K562 (cell line): Measurements from ENCODE around the gene CCDC90B.

Source experiments
- HDAC1 ChIP-seq, 2 experiments: fragments of 450-650 bp; IDR thresholded peaks; 2 replicates each; pipeline ENCODE4 v1.6.1; 2016 to 2017; ENCODE audit warnings: inconsistent platforms in 1 of 2, mild to moderate bottlenecking in 1 of 2, moderate library complexity in 1 of 2
- JUNB ChIP-seq: fragments of 450-650 bp; formaldehyde crosslinking; conservative IDR thresholded peaks from 2 replicates; pipeline ENCODE4 v1.4.0; 2020; ENCODE audit warnings: mild to moderate bottlenecking
- PML ChIP-seq: IDR thresholded peaks from 2 replicates; pipeline ENCODE4 v1.6.1; 2012; ENCODE audit warnings: low read length, inconsistent platforms

DNA sequence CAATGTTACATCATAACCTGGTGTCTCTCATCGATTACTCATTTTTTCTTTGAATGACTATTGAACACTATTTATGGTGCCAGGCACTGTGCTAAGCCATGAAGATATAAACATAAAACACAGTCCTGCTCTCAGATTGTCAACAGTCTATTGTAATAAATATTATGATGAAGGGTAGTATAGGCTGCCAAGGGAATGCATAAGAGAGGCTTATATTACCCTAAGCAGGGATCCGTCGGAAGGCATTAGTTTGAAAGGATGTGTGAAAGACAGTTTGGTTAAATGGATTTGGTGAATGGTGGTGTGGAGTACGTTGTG is 7.2 kb upstream of the CCDC90B start:
- TF ChIP-seq PML, result no peak
- no peak for TF ChIP-seq HDAC1 (IDR thresholded peaks at IDR 0.05)
- no peak for TF ChIP-seq JUNB
